Stimulated activated effector memory CD8-positive, alpha-beta T cell treated with anti-CD3 and anti-CD28 coated beads, Interleukin-12 subunit alpha, Interleukin-12 subunit beta, amount 100 ng/mL, for 72 hours (primary cell): ENCODE measurements around the gene TPSG1.
A peak's percentile ranks its signal among the peaks of the same experiment; 100 is the strongest.

Source experiments
- ATAC-seq: fragments of 150-1000 bp; cut with Tn5 transposase; 2 replicates; pipeline ENCODE4 v1.10.0; 2021
- DNase-seq, 2 donors: peaks; one replicate each; pipeline ENCODE4 v3.0.0; 2021 to 2022; ENCODE audit warnings: low spot score in 2 of 2
- H3K27ac Mint-ChIP-seq: one replicate; pipeline ENCODE4 v1.8.0; 2022; ENCODE audit warnings: mild to moderate bottlenecking, mixed read lengths
- H3K36me3 Mint-ChIP-seq: one replicate; pipeline ENCODE4 v1.8.0; 2022; ENCODE audit warnings: mild to moderate bottlenecking, mixed read lengths
- H3K4me1 Mint-ChIP-seq: one replicate; pipeline ENCODE4 v1.8.0; 2022; ENCODE audit warnings: mixed read lengths
- H3K4me3 Mint-ChIP-seq: one replicate; pipeline ENCODE4 v1.8.0; 2022; ENCODE audit warnings: mild to moderate bottlenecking, mixed read lengths
- H3K9me3 Mint-ChIP-seq: one replicate; pipeline ENCODE4 v1.8.0; 2022; ENCODE audit warnings: mixed read lengths

The TPSG1 gene

DNA sequence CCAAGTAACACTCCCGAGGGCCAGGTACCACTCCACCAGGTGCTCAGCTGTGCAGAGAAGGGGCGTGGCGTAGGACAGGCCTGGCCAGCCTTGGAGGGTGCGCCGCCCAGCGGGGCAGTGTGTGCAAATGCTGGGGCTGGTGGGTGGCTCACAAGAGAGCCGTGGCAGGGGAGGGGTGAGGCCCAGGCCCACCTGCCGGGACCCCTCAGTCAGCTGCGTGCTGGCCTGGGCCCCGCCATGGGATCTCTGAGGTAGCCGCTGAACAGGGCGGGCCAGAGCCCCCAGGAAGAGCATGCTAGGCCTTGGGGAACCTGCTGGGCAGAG, 8.8 kb downstream of the TPSG1 start:
- Mint-ChIP-seq H3K36me3 (no peaks in the 10 kb centered on the region), H3K9me3 (no peaks in the 10 kb centered on the region), H3K4me3 (no peak overlapping the region), H3K27ac (no peak overlapping the region), H3K4me1 (no peaks in the 10 kb centered on the region)
- ATAC-seq (no peak), DNase-seq (no peak)

DNA sequence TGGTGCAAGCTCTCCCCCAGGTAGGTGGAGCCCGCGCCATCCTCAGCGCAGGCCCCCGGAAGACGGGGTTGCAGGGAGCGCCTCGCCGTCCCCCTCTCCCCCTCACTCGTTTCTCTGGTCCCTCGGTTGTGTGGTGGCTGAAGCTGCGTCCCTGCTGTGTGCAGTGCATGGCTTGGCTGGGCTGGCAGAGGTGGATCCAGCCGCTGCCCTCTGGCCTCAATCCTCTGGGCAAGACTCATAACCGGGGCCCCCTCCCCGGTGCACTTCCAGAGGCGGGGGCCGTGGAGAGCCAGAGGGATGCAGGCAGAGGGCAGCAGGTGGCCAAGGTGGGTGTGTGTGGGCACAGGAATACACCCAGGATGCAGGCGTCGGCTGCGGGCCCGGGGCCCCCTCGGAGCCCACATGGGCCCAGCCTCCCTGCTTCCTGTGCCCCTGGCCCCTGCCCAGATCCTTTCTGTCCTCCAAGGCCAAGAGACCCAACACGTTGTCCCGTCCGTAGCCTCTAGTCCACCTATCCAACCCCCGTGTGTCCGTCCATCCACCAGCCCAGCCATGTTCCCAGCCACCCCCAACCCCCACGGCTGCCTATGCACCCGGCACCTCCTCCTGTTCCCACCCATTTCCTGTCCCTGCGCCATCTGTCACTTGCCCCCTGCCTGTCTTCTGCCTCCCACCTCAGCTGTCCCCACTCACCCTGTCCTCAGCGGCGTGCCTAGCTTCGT, 9.3 kb downstream of the TPSG1 start:
- Mint-ChIP-seq H3K9me3 (no peaks in the 10 kb centered on the region), H3K27ac (no peak overlapping the region)

DNA sequence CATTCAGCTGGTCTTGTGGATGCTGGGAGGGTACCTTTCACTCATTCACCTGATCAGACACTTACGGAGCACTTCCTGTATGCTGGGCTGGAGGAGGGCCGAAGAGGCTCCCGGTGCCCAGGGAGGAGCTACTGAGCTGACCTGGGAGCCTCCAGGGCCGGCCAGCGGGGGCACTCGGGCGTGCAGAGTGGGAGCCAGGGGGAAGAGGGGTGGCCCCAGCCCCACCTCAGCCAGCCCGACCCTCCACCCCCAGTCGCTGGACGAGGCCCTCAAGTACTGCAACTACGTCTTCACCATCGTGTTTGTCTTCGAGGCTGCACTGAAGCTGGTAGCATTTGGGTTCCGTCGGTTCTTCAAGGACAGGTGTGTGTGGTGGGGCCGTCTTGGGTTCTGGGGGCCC, 10.3 kb downstream of the TPSG1 start:
- DNase-seq, result no peak
- H3K9me3 Mint-ChIP-seq, result no peaks in the 10 kb centered on the region
- no peak overlapping the region for H3K4me3 Mint-ChIP-seq
- H3K4me1 Mint-ChIP-seq, result no peaks in the 10 kb centered on the region
- no peak overlapping the region for H3K27ac Mint-ChIP-seq
- ATAC-seq, result no peak
- H3K36me3 Mint-ChIP-seq, result no peaks in the 10 kb centered on the region

More for the DNA sequence above, 9.3 kb downstream of the TPSG1 start:
- H3K4me3 Mint-ChIP-seq, result no peak overlapping the region
- no peaks in the 10 kb centered on the region for H3K36me3 Mint-ChIP-seq
- no peaks in the 10 kb centered on the region for H3K4me1 Mint-ChIP-seq
- no peak for ATAC-seq
- DNase-seq, result no peak

DNA sequence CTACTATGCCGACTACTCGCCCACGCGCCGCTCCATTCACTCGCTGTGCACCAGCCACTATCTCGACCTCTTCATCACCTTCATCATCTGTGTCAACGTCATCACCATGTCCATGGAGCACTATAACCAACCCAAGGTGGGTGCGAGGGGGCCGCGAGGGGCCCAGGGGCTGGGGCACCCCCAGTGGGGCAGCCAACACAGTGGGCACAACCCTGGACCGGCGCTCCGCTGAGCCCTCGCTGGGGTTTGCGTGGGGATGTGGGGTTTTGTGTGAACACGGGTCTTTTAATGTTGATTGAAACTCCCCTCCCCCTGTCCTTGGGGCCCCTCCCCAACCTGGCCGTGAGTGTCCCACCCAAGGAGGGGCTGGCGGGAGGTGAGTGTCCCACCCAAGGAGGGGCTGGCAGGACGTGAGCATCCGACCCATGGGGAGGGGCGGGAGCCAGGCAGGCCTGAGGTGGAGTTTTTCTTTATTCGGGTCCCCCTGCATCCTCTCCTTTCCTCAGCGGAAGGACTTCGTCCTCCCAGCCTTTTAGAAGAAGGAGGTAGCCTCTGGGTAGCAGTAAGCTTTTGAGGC, 11.2 kb downstream of the TPSG1 start:
- no peak for ATAC-seq
- no peak for DNase-seq
- H3K36me3 Mint-ChIP-seq, result no peaks in the 10 kb centered on the region
- H3K4me1 Mint-ChIP-seq, result no peaks in the 10 kb centered on the region
- no peak overlapping the region for H3K27ac Mint-ChIP-seq
- no peak overlapping the region for H3K4me3 Mint-ChIP-seq
- no peaks in the 10 kb centered on the region for H3K9me3 Mint-ChIP-seq

DNA sequence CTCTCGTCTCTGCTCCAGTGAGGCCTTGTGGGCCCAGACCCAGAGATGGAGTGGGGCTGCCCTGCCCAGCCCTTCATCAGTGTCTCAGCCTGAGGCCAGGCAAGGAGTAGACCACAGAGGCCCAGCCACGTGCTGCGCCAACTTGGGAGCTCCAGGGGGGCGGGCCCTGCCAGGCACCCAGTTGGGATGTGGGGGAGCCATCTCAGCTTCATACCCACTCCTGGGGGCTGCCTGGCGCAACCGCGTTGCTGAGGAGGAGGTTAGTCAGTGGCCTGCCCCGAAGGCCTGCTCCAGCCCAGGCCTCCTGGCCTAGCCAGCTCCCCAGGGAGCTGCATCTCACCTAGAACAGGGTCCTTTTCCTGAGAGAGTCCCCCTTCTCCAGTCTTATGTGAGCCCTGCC, 11.8 kb downstream of the TPSG1 start:
- Mint-ChIP-seq H3K36me3 (no peaks in the 10 kb centered on the region), H3K9me3 (no peaks in the 10 kb centered on the region), H3K4me3 (no peak overlapping the region), H3K27ac (no peak overlapping the region), H3K4me1 (no peaks in the 10 kb centered on the region)
- ATAC-seq (no peak), DNase-seq (no peak)

DNA sequence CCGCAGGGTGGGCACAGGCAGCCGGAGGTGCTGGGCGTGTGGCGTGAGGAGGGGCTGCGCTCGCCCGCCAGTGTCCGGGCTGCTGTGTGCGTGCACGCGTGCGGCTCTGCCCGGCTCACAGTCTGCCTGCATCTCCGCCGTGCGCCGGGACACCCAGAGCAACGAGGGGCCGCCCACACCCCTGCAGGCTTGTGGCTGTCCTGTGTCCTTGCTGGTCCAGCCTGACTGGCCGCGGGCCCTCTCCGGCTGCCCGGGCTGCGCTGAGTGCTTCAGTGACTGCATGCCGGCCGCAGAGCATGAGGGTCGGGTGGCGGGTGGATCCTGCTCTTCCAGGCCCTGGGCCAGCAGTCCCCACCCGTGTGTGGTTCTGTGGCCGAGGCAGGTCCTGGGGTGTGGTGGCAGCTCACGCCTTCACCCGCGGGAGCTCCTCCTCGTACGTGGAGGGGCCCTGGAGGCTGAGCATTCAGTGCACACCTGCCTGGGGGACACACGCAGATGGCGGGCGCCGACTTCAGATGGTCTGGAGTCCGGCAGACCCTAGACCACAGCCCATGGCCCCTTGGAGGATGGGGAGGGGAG, 12.4 kb downstream of the TPSG1 start:
- Mint-ChIP-seq H3K4me1 (no peaks in the 10 kb centered on the region), H3K4me3 (no peak overlapping the region), H3K36me3 (no peaks in the 10 kb centered on the region), H3K9me3 (no peaks in the 10 kb centered on the region), H3K27ac (no peak overlapping the region)
- ATAC-seq (no peak), DNase-seq (no peak)

DNA sequence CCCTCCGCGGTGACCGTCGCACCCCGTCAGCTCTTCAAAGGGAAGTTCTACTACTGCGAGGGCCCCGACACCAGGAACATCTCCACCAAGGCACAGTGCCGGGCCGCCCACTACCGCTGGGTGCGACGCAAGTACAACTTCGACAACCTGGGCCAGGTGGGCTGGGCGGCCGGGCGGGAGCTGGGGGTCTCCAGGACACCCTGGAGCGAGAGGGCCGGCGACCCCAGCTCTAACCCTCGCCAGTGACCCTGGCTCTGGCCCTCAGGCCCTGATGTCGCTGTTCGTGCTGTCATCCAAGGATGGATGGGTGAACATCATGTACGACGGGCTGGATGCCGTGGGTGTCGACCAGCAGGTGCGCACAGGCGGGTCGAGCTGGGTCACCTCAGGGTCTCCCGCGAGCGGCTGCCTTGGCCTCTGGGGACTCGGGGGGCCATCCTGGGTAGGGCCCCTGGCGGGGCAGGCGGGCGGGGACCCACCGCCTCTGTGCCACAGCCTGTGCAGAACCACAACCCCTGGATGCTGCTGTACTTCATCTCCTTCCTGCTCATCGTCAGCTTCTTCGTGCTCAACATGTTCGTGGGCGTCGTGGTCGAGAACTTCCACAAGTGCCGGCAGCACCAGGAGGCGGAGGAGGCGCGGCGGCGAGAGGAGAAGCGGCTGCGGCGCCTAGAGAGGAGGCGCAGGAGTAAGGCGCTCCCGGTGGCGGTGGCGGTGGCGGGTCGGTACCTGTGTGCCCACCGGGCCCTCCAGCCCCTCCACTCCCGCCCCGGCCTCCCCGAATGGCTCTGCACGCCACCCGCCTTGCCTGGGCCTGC, 13.4 kb downstream of the TPSG1 start:
- Mint-ChIP-seq H3K27ac (no peak overlapping the region), H3K4me1 (no peaks in the 10 kb centered on the region), H3K4me3 (no peak overlapping the region), H3K36me3 (no peaks in the 10 kb centered on the region), H3K9me3 (no peaks in the 10 kb centered on the region)
- ATAC-seq (no peak), DNase-seq (no peak)

DNA sequence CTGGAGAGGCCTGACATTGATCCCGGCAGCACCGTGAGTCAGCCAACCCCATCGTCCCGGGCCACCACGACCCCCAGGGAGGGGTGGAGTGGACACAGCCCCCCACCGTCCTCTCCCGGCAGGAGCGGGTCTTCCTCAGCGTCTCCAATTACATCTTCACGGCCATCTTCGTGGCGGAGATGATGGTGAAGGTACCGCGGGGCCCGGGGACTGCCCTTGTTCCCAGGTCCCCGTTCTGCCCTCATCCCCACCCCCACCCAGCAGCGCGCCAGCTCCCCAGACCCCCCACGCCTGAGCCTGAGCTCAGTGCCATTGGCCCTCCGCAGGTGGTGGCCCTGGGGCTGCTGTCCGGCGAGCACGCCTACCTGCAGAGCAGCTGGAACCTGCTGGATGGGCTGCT, 14.6 kb downstream of the TPSG1 start:
- DNase-seq (no peak), ATAC-seq (no peak)
- Mint-ChIP-seq H3K27ac (no peak overlapping the region), H3K36me3 (no peaks in the 10 kb centered on the region), H3K4me1 (no peaks in the 10 kb centered on the region), H3K4me3 (no peak overlapping the region), H3K9me3 (no peaks in the 10 kb centered on the region)

DNA sequence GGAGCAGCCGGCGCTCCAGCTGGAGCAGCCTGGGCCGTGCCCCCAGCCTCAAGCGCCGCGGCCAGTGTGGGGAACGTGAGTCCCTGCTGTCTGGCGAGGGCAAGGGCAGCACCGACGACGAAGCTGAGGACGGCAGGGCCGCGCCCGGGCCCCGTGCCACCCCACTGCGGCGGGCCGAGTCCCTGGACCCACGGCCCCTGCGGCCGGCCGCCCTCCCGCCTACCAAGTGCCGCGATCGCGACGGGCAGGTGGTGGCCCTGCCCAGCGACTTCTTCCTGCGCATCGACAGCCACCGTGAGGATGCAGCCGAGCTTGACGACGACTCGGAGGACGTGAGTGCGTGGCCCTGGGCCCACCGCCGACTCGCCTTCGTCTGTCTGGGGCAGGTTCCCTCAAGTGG, 16.0 kb downstream of the TPSG1 start:
- H3K4me1 Mint-ChIP-seq, result no peaks in the 10 kb centered on the region
- H3K9me3 Mint-ChIP-seq, result no peaks in the 10 kb centered on the region
- no peaks in the 10 kb centered on the region for H3K36me3 Mint-ChIP-seq
- H3K4me3 Mint-ChIP-seq, result no peak overlapping the region
- ATAC-seq (no peak), DNase-seq (no peak)
- no peak overlapping the region for H3K27ac Mint-ChIP-seq

DNA sequence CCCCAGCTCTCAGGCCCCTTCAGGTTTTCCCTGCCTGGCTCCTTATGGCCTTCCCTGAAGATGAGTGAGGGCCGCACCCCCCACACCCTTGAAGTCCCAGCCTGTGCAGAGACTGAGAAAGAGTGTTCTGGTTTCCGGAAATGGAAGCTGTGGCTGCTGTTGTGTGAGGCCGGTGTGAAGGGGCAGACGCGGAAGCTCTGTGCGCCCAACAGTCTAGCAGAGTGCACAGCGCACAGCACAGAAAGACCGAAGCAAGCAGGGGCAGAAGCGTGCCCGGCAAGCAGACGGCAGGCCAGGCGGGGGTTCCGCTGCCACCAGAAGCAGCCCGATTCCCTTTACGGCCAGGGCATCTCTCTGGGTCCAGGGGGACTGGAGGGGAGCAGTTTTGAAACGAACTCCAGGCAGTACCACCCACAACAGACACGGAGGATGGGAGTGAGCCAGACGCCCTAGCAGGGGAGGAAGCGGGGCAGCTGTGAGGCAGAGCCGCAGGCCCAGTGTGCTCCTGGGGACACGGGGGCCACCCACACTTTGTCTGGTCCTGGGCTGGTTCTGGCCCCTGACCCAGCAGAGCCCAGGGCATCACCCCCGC, 16.7 kb downstream of the TPSG1 start:
- H3K4me1 Mint-ChIP-seq, result no peaks in the 10 kb centered on the region
- H3K9me3 Mint-ChIP-seq, result no peaks in the 10 kb centered on the region
- DNase-seq (no peak), ATAC-seq (peak; percentile 63)
- H3K27ac Mint-ChIP-seq, result peak overlapping the region; percentile 83
- no peaks in the 10 kb centered on the region for H3K36me3 Mint-ChIP-seq
- H3K4me3 Mint-ChIP-seq, result peak overlapping the region; percentile 53

DNA sequence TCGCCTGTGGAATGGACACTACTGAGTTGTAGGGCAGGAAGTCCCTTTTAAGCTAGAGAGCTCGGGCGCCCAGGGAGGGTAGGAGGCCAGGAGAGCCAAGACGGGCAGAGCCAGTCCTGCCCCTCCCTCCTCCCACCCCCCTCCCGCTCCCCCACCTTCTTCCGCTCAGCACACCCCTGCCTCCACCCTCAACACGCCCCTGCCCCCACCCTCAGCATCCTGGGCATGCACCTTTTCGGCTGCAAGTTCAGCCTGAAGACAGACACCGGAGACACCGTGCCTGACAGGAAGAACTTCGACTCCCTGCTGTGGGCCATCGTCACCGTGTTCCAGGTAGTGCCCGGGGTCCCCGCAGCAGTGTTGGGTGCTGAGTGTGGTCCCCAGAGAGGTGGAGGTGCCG, 18.3 kb downstream of the TPSG1 start:
- H3K27ac Mint-ChIP-seq, result no peak overlapping the region
- no peaks in the 10 kb centered on the region for H3K4me1 Mint-ChIP-seq
- H3K9me3 Mint-ChIP-seq, result no peaks in the 10 kb centered on the region
- H3K36me3 Mint-ChIP-seq, result no peaks in the 10 kb centered on the region
- DNase-seq (no peak), ATAC-seq (no peak)
- H3K4me3 Mint-ChIP-seq, result peak overlapping the region; percentile 53

DNA sequence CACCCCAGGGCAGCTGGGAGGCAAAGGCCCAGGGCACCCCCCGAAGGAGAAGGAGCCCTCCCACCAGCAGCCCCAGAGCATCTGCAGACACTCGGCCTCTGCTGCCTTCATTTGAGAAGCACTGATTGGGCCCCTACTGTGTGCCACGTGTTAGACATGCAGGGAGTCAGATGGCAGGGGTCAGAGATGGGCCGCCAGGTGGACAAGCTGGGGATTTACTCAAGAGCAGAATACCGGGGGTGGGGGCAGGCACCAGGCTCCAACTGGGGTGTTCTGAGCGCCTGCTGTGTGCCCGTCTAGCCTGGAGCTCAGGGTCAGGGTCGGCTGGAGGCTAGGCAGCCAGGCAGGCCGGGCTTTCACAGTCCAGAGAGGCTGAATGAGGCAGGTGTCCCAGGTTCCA, 18.7 kb downstream of the TPSG1 start:
- ATAC-seq (no peak), DNase-seq (no peak)
- Mint-ChIP-seq H3K36me3 (no peaks in the 10 kb centered on the region), H3K4me3 (no peak overlapping the region), H3K4me1 (no peaks in the 10 kb centered on the region), H3K27ac (no peak overlapping the region), H3K9me3 (no peaks in the 10 kb centered on the region)

DNA sequence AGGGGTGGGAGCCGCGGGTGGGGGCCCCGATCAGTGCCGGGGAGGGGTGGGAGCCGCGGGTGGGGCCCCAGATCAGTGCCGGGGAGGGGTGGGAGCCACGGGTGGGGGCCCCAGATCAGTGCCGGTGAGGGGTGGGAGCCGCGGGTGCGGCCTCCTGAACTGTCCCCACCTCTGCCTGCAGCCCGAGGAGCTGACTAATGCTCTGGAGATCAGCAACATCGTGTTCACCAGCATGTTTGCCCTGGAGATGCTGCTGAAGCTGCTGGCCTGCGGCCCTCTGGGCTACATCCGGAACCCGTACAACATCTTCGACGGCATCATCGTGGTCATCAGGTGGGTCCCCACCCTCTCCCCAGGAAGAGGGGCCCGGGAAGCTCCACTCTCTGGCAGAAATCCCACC, 20.1 kb downstream of the TPSG1 start:
- H3K27ac Mint-ChIP-seq, result no peak overlapping the region
- ATAC-seq, result no peak
- no peak for DNase-seq
- no peak overlapping the region for H3K4me3 Mint-ChIP-seq
- H3K4me1 Mint-ChIP-seq, result no peaks in the 10 kb centered on the region
- no peaks in the 10 kb centered on the region for H3K36me3 Mint-ChIP-seq
- H3K9me3 Mint-ChIP-seq, result peaks cover under 1% of the 10 kb centered on the region

DNA sequence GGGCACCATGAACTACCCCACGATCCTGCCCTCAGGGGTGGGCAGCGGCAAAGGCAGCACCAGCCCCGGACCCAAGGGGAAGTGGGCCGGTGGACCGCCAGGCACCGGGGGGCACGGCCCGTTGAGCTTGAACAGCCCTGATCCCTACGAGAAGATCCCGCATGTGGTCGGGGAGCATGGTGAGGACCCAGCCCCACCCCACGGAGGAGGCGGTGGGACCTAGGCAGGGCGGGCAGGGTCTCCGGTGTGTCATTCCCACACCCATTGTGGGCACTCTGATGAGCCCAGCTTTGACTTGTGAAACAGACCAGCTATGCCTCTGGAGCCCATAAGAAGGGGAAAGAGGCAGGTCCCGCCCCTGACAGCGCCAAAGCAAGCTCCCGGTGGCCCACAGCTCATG, 22.8 kb downstream of the TPSG1 start:
- H3K4me3 Mint-ChIP-seq, result no peak overlapping the region
- DNase-seq (no peak), ATAC-seq (no peak)
- H3K9me3 Mint-ChIP-seq, result peaks cover 4% of the 10 kb centered on the region
- H3K27ac Mint-ChIP-seq, result no peak overlapping the region
- H3K36me3 Mint-ChIP-seq, result no peaks in the 10 kb centered on the region
- no peaks in the 10 kb centered on the region for H3K4me1 Mint-ChIP-seq

DNA sequence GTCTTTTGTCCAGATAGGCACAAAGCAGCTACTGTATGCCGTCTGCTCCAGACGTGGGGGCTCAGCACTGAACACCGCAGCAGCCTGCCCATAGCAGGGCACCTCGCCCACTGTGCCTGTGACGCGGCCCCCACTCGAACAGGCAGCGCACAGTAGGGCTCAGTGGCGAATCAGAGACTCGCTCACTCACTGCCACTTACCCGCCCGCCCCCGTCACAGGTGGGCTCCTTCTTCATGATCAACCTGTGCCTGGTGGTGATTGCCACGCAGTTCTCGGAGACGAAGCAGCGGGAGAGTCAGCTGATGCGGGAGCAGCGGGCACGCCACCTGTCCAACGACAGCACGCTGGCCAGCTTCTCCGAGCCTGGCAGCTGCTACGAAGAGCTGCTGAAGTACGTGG, 23.6 kb downstream of the TPSG1 start:
- ATAC-seq (no peak), DNase-seq (no peak)
- Mint-ChIP-seq H3K27ac (no peak overlapping the region), H3K4me3 (no peak overlapping the region), H3K4me1 (no peaks in the 10 kb centered on the region), H3K9me3 (peaks cover 4% of the 10 kb centered on the region), H3K36me3 (no peaks in the 10 kb centered on the region)
